Activated CD4-positive, alpha-beta memory T cell treated with anti-CD3 and anti-CD28 coated beads, Interleukin-2, amount 10 ng/mL, durations not matched to agents 7 days and 5 days (primary cell): ENCODE results near the gene MCTP1. TPM values are rescaled to one million over a fixed set of nuclear protein-coding genes. Genes with fewer than 3 reads are reported as not detected.

Source experiments
- CTCF ChIA-PET: fragments of 350-600 bp; sonication (Branson Sonifier 250); formaldehyde crosslinking; loops from one replicate; lab custom pipeline; 2021; ENCODE audit warnings: antibody characterized with exemption, inconsistent platforms; lab: Charles Lee
- POLR2A ChIA-PET: fragments of 350-600 bp; sonication (Branson Sonifier 250); formaldehyde crosslinking; loops from one replicate; lab custom pipeline; 2021; ENCODE audit warnings: antibody characterized with exemption; lab: Charles Lee
- DNase-seq: peaks from one replicate; pipeline ENCODE4 v3.0.0-alpha.2; 2020
- H3K27ac Mint-ChIP-seq: one replicate; pipeline ENCODE4 v1.8.0; 2021; ENCODE audit warnings: mild to moderate bottlenecking, mixed read lengths
- H3K27me3 Mint-ChIP-seq: one replicate; pipeline ENCODE4 v1.8.0; 2021; ENCODE audit warnings: mixed read lengths
- H3K36me3 Mint-ChIP-seq: one replicate; pipeline ENCODE4 v1.8.0; 2021; ENCODE audit warnings: low read depth, mixed read lengths
- H3K4me1 Mint-ChIP-seq: one replicate; pipeline ENCODE4 v1.8.0; 2021; ENCODE audit warnings: mixed read lengths
- H3K4me3 Mint-ChIP-seq: one replicate; pipeline ENCODE4 v1.8.0; 2021; ENCODE audit warnings: mild to moderate bottlenecking, mixed read lengths
- H3K9me3 Mint-ChIP-seq: one replicate; pipeline ENCODE4 v1.8.0; 2021; ENCODE audit warnings: mixed read lengths
- total RNA-seq, 2 experiments: library from RNA; stranded (reverse); gene quantifications; one replicate each; pipeline ENCODE4 v1.2.3, GENCODE V29; 2021

The MCTP1 gene
- total RNA-seq, 2 experiments from 2014 or later = not detected

DNA sequence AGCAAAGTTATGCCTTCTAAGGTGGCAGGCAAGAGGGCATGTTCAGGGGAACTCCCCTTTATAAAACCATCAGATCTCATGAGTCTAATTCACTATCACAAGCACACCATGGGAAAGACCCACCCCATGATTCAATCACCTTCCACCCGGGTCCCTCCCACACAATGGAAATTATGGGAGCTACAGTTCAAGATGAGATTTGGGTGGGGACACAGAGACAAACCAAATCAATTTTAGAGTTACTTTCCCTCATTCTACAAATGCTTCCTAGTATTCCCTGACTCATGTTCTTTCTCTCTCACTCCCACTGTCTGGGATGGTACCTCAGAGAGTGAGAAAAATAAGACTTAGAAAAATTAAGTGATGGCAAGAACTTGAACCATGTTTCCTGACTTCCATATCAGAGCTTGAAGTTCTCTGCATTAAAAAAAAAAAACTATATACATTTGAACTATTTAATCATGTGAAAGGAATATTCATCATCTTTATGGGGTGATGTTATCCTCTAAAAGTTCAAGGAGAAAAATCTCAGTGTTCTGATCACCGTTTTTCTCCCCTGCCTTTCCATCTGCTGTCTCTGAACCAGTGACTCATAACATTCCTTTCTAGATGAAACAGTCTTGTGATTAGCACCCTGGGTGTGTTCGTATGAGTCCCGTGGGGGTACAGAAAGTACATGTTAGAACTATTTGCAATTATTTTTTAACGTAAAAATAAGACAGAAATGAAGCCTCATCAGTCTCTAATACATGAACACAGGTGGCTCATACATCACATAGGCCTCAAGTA, 383.5 kb downstream of the MCTP1 start:
- Mint-ChIP-seq H3K9me3 (no peaks in the 10 kb centered on the region), H3K4me3 (no peak overlapping the region), H3K36me3 (no peaks in the 10 kb centered on the region), H3K27me3 (peaks cover 3% of the 10 kb centered on the region), H3K27ac (no peak overlapping the region), H3K4me1 (no peaks in the 10 kb centered on the region)
- DNase-seq = no peak
- ChIA-PET POLR2A (no interaction called here), CTCF (no interaction called here)

DNA sequence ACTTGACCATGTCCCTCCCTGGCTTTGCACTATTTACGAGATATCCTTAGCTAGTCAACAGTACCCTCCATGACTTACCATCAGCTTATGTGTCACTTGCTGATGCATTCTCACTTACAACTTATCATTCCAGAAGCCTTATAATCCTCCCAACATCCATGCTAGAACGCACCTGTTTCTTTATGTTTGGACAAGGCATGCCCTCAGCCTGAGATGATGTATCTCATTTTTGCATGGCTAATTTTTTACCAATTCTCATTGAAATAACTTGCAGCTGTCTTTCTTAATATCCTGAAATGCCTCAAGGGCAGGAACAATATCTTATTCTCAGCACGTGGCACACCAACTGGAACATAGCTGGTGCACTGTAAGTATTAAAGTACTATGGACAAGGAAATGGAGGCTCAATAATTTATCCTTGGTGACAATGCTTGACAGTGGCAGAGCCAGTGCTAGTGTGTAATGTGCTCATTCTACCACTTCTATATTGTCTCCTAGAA, 384.8 kb downstream of the MCTP1 start:
- CTCF ChIA-PET = no interaction called here
- Mint-ChIP-seq H3K4me1 (no peaks in the 10 kb centered on the region), H3K9me3 (no peaks in the 10 kb centered on the region), H3K27me3 (peaks cover 5% of the 10 kb centered on the region), H3K4me3 (no peak overlapping the region), H3K36me3 (no peaks in the 10 kb centered on the region), H3K27ac (no peak overlapping the region)
- no peak for DNase-seq
- POLR2A ChIA-PET = no interaction called here

DNA sequence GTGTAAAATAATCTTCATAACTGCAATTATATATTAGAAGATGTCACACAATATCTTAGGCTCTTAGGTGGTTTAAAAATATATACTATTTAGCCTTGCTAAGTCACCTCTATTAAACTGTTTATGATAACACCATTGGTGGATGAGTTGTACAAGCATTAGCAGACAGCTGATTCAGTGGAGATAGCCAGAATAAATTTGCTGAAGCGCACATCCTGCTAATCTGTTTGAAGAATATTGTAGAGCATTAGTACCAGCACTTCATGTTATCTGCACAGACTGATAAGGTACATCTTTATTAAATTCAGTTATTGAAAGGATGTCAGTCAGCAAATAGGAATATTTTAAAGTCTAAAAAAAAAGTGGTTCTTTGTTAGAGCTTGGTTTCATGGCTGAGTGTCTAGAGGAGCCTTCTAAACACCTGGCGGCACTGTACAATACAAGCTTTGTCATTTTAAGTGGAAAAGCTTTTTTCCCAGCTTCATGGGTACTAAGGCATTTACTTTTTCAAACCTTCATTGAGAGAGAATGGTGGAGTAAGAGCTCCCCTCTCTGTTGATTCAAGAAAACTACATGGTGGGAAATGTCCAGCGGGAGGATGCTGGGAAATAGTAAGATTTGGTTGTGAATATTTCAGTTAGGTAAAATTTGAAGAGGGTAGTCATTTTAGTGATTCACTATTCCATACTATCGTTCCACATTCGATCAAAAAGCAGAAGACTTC, 391.3 kb downstream of the MCTP1 start:
- no peaks in the 10 kb centered on the region for H3K36me3 Mint-ChIP-seq
- ChIA-PET POLR2A (interaction anchor here (0.6 kb wide), 1 partner anchor 530 kb away, joined by 3 read pairs; no protein-coding TSS in a partner anchor), CTCF (interaction anchor here (0.6 to 1.4 kb wide), 4 partner anchors 14 to 1094 kb away, joined by 3 to 4 read pairs (median 3); no protein-coding TSS in a partner anchor)
- H3K4me1 Mint-ChIP-seq = no peaks in the 10 kb centered on the region
- H3K27me3 Mint-ChIP-seq = peaks cover 2% of the 10 kb centered on the region
- H3K27ac Mint-ChIP-seq = no peak overlapping the region
- DNase-seq = no peak
- H3K4me3 Mint-ChIP-seq = no peak overlapping the region
- H3K9me3 Mint-ChIP-seq = no peaks in the 10 kb centered on the region

DNA sequence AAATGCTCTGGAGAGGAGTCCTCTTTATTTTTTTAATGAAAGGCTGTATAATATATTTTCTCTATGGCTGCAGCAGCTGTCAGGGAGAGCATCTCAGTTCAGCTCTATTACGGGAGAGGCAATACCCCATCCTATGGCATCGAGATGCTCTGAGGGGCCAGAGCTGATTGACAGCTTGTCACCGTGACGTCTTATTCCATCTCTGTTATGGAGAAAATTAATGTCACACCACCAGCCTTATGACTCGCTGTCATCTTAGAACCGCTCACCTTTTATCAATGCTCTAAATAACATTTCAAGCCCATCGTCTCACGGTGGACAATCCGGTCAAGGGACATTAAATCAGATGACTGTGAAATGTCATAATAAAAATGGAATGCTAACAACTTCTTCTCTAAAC, 392.9 kb downstream of the MCTP1 start:
- no peaks in the 10 kb centered on the region for H3K4me1 Mint-ChIP-seq
- no peak overlapping the region for H3K27ac Mint-ChIP-seq
- H3K4me3 Mint-ChIP-seq = no peak overlapping the region
- ChIA-PET CTCF (interaction anchor here (0.6 kb wide), 1 partner anchor 367 kb away, joined by 3 read pairs; no protein-coding TSS in a partner anchor), POLR2A (no interaction called here)
- no peaks in the 10 kb centered on the region for H3K9me3 Mint-ChIP-seq
- DNase-seq = no peak
- no peaks in the 10 kb centered on the region for H3K36me3 Mint-ChIP-seq
- peaks cover 2% of the 10 kb centered on the region for H3K27me3 Mint-ChIP-seq

DNA sequence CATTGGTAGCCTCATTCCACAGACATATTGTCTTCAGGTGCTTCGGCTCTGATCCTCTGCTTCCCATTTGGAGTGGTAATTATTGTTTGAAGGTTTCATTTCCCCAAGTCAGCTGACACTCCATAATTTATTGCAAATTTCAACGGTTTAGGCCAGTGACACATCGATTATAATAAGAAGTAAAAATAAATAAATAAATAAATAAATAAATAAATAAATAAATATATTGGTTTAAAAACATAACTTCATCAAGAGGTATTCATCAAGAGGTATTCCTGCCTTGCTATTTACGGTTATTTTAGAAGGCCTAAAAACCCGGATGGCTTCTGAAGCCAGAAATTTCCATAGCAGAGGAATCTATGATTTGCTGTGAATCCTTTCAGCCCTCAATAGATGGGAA, 393.3 kb downstream of the MCTP1 start:
- no peaks in the 10 kb centered on the region for H3K4me1 Mint-ChIP-seq
- no peak overlapping the region for H3K27ac Mint-ChIP-seq
- no peak for DNase-seq
- no peaks in the 10 kb centered on the region for H3K36me3 Mint-ChIP-seq
- H3K27me3 Mint-ChIP-seq = peaks cover 2% of the 10 kb centered on the region
- POLR2A ChIA-PET = no interaction called here
- H3K9me3 Mint-ChIP-seq = no peaks in the 10 kb centered on the region
- no peak overlapping the region for H3K4me3 Mint-ChIP-seq
- CTCF ChIA-PET = interaction anchor here (0.6 kb wide), 1 partner anchor 367 kb away, joined by 3 read pairs; no protein-coding TSS in a partner anchor

DNA sequence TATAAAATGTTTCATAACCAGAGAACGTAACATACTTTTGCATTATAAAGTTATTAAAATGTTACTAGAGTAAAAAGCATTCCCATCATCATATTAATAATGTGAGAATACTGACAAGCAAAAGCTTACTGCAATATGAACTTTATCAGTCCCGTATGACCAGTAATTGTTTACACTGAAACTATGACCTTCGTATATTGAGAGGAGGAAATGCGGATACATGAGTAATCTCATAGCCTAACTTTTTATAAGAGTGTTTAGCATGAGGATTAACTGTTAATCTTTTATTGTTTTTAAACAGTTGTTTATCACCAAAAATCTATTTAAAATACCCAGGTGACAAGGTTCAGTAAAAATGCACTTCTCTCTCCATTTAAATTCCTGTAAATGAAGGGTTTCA, 394.0 kb downstream of the MCTP1 start:
- no peak for DNase-seq
- Mint-ChIP-seq H3K27me3 (peaks cover 2% of the 10 kb centered on the region), H3K27ac (no peak overlapping the region), H3K36me3 (no peaks in the 10 kb centered on the region), H3K4me3 (no peak overlapping the region), H3K9me3 (no peaks in the 10 kb centered on the region), H3K4me1 (no peaks in the 10 kb centered on the region)
- ChIA-PET POLR2A (no interaction called here), CTCF (no interaction called here)

DNA sequence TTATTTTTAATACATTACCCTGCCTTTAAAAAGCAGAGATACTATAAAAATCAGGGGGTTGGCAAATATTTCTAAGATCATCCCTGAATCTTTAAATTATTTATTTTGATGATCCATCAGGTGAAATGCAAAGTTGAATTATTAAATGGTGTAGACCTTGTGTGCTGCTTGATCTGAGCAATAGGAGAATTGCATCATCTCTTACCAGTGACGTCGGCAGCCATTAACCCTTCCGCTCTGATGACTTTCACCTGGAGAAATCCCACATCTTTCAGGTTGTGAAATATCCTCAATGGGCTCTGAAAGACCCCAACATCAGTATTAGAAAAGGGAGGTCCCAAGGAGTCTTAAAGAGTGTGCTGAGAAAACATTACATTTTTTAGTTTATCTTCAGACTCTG, 396.2 kb downstream of the MCTP1 start:
- Mint-ChIP-seq H3K4me3 (no peak overlapping the region), H3K27me3 (no peaks in the 10 kb centered on the region), H3K9me3 (no peaks in the 10 kb centered on the region), H3K27ac (no peak overlapping the region), H3K36me3 (no peaks in the 10 kb centered on the region), H3K4me1 (no peaks in the 10 kb centered on the region)
- POLR2A ChIA-PET = no interaction called here
- CTCF ChIA-PET = no interaction called here
- DNase-seq = no peak

DNA sequence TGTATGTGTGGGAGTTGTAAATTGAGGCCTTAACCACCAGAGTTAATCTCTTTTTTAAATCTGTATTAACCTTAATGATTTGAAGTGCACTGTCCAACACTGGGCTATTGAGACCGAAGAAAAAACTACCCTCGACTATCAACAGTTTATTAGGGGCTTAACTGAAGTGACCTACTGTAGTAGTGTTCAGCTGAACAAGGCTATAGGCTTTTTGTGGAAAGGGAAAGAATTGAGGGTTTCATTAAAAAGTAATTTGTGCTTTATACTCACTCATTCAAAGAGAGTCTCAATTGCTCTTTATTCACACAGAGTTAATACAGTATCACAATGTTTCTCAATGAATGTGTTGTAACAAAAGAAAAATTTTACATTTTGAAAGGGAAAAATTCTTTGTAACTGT, 399.0 kb downstream of the MCTP1 start:
- no peak overlapping the region for H3K27ac Mint-ChIP-seq
- DNase-seq = no peak
- H3K4me3 Mint-ChIP-seq = no peak overlapping the region
- no peaks in the 10 kb centered on the region for H3K4me1 Mint-ChIP-seq
- no peaks in the 10 kb centered on the region for H3K36me3 Mint-ChIP-seq
- ChIA-PET POLR2A (no interaction called here), CTCF (no interaction called here)
- H3K9me3 Mint-ChIP-seq = no peaks in the 10 kb centered on the region
- H3K27me3 Mint-ChIP-seq = peaks cover 6% of the 10 kb centered on the region

DNA sequence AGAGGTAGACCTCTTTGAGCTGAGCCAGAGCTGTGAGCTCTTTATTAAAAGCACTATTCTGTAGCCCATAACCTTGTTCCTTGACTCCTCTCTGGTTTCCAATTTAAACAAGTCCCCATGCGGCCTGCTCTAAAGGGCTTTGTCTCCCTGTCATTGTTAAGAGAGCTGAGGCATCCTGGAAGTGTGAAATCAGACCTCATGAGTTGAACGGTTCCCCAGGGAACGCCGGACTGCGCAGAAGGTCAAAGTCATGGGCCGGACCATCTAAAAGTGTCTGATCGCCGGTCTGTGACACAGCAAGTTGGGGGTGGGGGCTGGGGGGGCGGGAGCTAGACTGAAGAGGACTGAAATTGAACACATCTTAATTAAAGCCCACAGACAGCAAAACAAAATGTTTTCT, 400.6 kb downstream of the MCTP1 start:
- no peak overlapping the region for H3K4me3 Mint-ChIP-seq
- H3K36me3 Mint-ChIP-seq = no peaks in the 10 kb centered on the region
- peaks cover 6% of the 10 kb centered on the region for H3K27me3 Mint-ChIP-seq
- H3K27ac Mint-ChIP-seq = no peak overlapping the region
- H3K9me3 Mint-ChIP-seq = no peaks in the 10 kb centered on the region
- ChIA-PET POLR2A (no interaction called here), CTCF (no interaction called here)
- DNase-seq = no peak
- H3K4me1 Mint-ChIP-seq = no peaks in the 10 kb centered on the region

DNA sequence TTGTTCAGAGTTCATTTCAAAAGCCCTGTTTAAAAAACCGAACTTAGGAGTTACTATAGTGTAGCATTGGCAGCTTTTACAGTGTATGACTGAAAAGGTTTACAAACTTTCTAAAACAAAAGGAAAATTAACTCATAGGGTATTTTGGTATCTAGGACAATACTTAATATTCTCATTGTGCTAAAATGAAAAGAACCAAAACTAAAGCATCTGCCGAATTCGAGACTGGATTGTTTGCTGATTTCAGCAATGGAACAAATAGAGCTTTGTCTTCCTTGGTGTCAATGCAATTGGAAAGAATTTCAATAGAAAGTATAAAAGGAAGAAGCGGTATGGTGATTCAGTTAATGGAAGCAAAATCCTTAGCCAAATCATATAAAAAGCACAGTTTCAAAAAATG, 412.4 kb downstream of the MCTP1 start:
- POLR2A ChIA-PET = no interaction called here
- no peak for DNase-seq
- no peak overlapping the region for H3K27ac Mint-ChIP-seq
- no peak overlapping the region for H3K4me3 Mint-ChIP-seq
- no peaks in the 10 kb centered on the region for H3K36me3 Mint-ChIP-seq
- H3K27me3 Mint-ChIP-seq = peaks cover 9% of the 10 kb centered on the region
- H3K9me3 Mint-ChIP-seq = no peaks in the 10 kb centered on the region
- CTCF ChIA-PET = no interaction called here
- no peaks in the 10 kb centered on the region for H3K4me1 Mint-ChIP-seq

DNA sequence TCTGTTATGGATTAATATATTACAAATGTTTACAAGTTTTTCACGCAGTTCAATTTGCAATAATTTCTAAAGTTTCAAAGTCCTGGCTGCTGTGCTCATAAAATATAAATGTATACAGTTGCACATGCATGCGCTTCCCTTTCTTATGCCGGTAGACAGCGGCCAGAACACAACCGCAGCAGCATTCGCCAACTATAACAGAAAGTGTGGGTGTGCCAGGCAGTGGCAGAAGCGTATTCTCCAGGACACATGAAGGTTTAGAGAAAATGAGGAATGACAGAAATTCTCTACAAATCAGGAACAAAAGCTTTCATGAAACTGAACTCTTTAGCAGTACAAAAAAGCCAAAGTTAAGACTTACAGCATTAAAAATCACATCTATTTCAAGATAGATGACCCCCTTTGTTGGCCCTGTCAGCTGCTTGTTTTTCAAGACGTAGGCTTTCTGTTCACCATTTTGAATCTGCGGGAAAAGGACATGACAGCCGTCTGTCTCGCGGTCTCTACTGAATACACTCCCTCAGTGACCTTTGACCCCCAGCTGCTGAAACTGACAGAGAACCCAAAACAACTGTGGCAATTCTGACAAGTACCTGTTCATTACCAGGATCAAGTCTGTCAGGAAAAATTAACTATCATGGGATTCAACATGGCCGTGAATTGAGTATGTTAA, 414.2 kb downstream of the MCTP1 start:
- POLR2A ChIA-PET = no interaction called here
- CTCF ChIA-PET = no interaction called here
- Mint-ChIP-seq H3K4me3 (no peak overlapping the region), H3K27me3 (peaks cover 12% of the 10 kb centered on the region), H3K27ac (no peak overlapping the region), H3K4me1 (no peaks in the 10 kb centered on the region), H3K9me3 (no peaks in the 10 kb centered on the region), H3K36me3 (no peaks in the 10 kb centered on the region)
- no peak for DNase-seq

DNA sequence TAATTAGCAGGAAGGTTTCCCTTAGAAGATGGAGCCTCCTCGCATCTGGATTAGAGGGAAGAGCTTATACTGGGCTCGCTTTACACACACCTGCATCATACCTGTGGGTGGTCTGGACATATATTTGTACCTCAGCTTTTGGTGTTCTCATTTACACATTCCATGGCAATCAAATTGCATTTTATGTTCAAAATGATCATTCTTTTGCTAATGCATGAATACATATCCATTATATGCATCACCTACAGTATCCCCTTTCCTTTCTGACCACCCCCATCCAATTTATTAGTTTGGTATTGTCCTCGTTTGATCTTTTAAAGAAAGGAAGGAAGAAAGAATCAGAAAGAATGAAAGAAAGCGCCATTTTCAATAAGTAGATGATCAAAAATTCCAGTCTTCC, 415.0 kb downstream of the MCTP1 start:
- ChIA-PET POLR2A (no interaction called here), CTCF (no interaction called here)
- Mint-ChIP-seq H3K9me3 (no peaks in the 10 kb centered on the region), H3K4me3 (no peak overlapping the region), H3K36me3 (no peaks in the 10 kb centered on the region), H3K27ac (no peak overlapping the region), H3K4me1 (no peaks in the 10 kb centered on the region), H3K27me3 (peaks cover 10% of the 10 kb centered on the region)
- no peak for DNase-seq

DNA sequence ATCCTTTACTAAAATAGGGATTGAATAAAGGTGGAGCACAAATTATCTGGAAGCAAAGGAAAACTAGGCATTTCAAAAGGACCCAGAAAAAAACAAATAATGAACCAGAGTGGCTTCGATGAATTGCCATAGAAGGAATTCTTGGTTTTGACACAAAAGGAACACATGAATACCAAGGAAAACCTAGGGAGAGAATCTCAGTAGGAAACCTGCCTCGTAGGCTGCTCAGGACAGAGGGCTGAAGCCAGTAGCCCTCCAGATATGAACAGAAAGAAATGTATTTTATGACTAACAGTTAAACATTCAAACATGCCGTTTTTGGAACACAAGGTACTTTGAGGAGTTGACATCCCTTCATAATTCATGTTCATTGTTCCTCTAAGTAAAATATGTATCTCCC, 420.9 kb downstream of the MCTP1 start:
- no peak for DNase-seq
- no peaks in the 10 kb centered on the region for H3K4me1 Mint-ChIP-seq
- H3K36me3 Mint-ChIP-seq = no peaks in the 10 kb centered on the region
- ChIA-PET CTCF (no interaction called here), POLR2A (no interaction called here)
- no peak overlapping the region for H3K4me3 Mint-ChIP-seq
- H3K27ac Mint-ChIP-seq = no peak overlapping the region
- H3K9me3 Mint-ChIP-seq = no peaks in the 10 kb centered on the region
- H3K27me3 Mint-ChIP-seq = peaks cover 14% of the 10 kb centered on the region
